Activated CD4-positive, alpha-beta memory T cell treated with anti-CD3 and anti-CD28 coated beads for 36 hours (primary cell): Measurements from ENCODE around the gene VAV2. TPM values are rescaled to one million over a fixed set of nuclear protein-coding genes. Genes with fewer than 3 reads are reported as not detected.

Source experiments
- CTCF ChIA-PET: fragments of 350-600 bp; sonication (Branson Sonifier 250); formaldehyde crosslinking; loops from one replicate; lab custom pipeline; 2021; ENCODE audit warnings: antibody characterized with exemption, inconsistent platforms; lab: Charles Lee
- POLR2A ChIA-PET: fragments of 350-600 bp; sonication (Branson Sonifier 250); formaldehyde crosslinking; loops from one replicate; lab custom pipeline; 2021; ENCODE audit warnings: antibody characterized with exemption; lab: Charles Lee
- DNase-seq: peaks from one replicate; pipeline ENCODE4 v3.0.0-alpha.2; 2020
- H3K27ac Mint-ChIP-seq: one replicate; pipeline ENCODE4 v1.8.0; 2021; ENCODE audit warnings: mixed read lengths
- H3K27me3 Mint-ChIP-seq: one replicate; pipeline ENCODE4 v1.8.0; 2021; ENCODE audit warnings: mixed read lengths
- H3K36me3 Mint-ChIP-seq: one replicate; pipeline ENCODE4 v1.8.0; 2021; ENCODE audit warnings: mixed read lengths
- H3K4me1 Mint-ChIP-seq: one replicate; pipeline ENCODE4 v1.8.0; 2021; ENCODE audit warnings: low read depth, mixed read lengths
- H3K4me3 Mint-ChIP-seq: one replicate; pipeline ENCODE4 v1.8.0; 2021; ENCODE audit warnings: mild to moderate bottlenecking, mixed read lengths
- H3K9me3 Mint-ChIP-seq: one replicate; pipeline ENCODE4 v1.8.0; 2021; ENCODE audit warnings: mixed read lengths
- intact Hi-C: fragments of 100-400 bp; cut with micrococcal nuclease; formaldehyde crosslinking; loops from one replicate; pipeline ENCODE4 v1.15.1; 2023
- total RNA-seq, 2 experiments: library from RNA; stranded (reverse); gene quantifications; one replicate each; pipeline ENCODE4 v1.2.3, GENCODE V29; 2021

The VAV2 gene
- total RNA-seq, 2 experiments from 2014 or later = 4.5 to 5.3 TPM

- Mint-ChIP-seq H3K4me1 (no peaks in the 10 kb centered on the region), H3K27me3 (no peaks in the 10 kb centered on the region), H3K4me3 (no peak overlapping the region), H3K36me3 (no peaks in the 10 kb centered on the region), H3K9me3 (no peaks in the 10 kb centered on the region), H3K27ac (no peak overlapping the region)
- ChIA-PET POLR2A (no interaction called here), CTCF (interaction anchor here (0.8 to 0.9 kb wide), 2 partner anchors 23 to 160 kb away, joined by 3 read pairs; no protein-coding TSS in a partner anchor)
- intact Hi-C loops = no loop called here
- DNase-seq = no peak
Measured at GRCh38 chr9:133939171-133939785, 52.8 kb downstream of the VAV2 start.

GRCh38 chr9:133938753-133939152 lies 53.4 kb downstream of the VAV2 start:
- Mint-ChIP-seq H3K4me3 (no peak overlapping the region), H3K36me3 (no peaks in the 10 kb centered on the region), H3K4me1 (no peaks in the 10 kb centered on the region), H3K27ac (no peak overlapping the region), H3K9me3 (no peaks in the 10 kb centered on the region), H3K27me3 (no peaks in the 10 kb centered on the region)
- no peak for DNase-seq
- intact Hi-C loops = no loop called here
- POLR2A ChIA-PET = no interaction called here
- CTCF ChIA-PET = interaction anchor here (0.8 kb wide), 1 partner anchor 24 kb away, joined by 3 read pairs; no protein-coding TSS in a partner anchor

GRCh38 chr9:133938086-133938485 lies 54.0 kb downstream of the VAV2 start:
- ChIA-PET POLR2A (no interaction called here), CTCF (no interaction called here)
- Mint-ChIP-seq H3K27ac (no peak overlapping the region), H3K9me3 (no peaks in the 10 kb centered on the region), H3K4me1 (no peaks in the 10 kb centered on the region), H3K36me3 (no peaks in the 10 kb centered on the region), H3K27me3 (no peaks in the 10 kb centered on the region), H3K4me3 (no peak overlapping the region)
- DNase-seq = no peak
- intact Hi-C loops = no loop called here

- Mint-ChIP-seq H3K9me3 (no peaks in the 10 kb centered on the region), H3K27ac (no peak overlapping the region), H3K27me3 (no peaks in the 10 kb centered on the region), H3K4me3 (no peak overlapping the region), H3K4me1 (no peaks in the 10 kb centered on the region), H3K36me3 (no peaks in the 10 kb centered on the region)
- ChIA-PET POLR2A (no interaction called here), CTCF (no interaction called here)
- intact Hi-C loops = no loop called here
- DNase-seq = no peak
Measured at GRCh38 chr9:133937120-133937519, 55.0 kb downstream of the VAV2 start.

- CTCF ChIA-PET = no interaction called here
- POLR2A ChIA-PET = no interaction called here
- no peak for DNase-seq
- no peaks in the 10 kb centered on the region for H3K9me3 Mint-ChIP-seq
- intact Hi-C loops = no loop called here
- H3K4me1 Mint-ChIP-seq = no peaks in the 10 kb centered on the region
- no peaks in the 10 kb centered on the region for H3K27me3 Mint-ChIP-seq
- H3K36me3 Mint-ChIP-seq = no peaks in the 10 kb centered on the region
- H3K4me3 Mint-ChIP-seq = no peak overlapping the region
- no peak overlapping the region for H3K27ac Mint-ChIP-seq
Measured at GRCh38 chr9:133935328-133936005, 56.7 kb downstream of the VAV2 start.

- no peak overlapping the region for H3K27ac Mint-ChIP-seq
- no peaks in the 10 kb centered on the region for H3K4me1 Mint-ChIP-seq
- no peak overlapping the region for H3K4me3 Mint-ChIP-seq
- DNase-seq = no peak
- no peaks in the 10 kb centered on the region for H3K36me3 Mint-ChIP-seq
- no peaks in the 10 kb centered on the region for H3K9me3 Mint-ChIP-seq
- no peaks in the 10 kb centered on the region for H3K27me3 Mint-ChIP-seq
- ChIA-PET POLR2A (no interaction called here), CTCF (no interaction called here)
- intact Hi-C loops = no loop called here
Measured at GRCh38 chr9:133934482-133935232, 57.5 kb downstream of the VAV2 start.

- Mint-ChIP-seq H3K27ac (no peak overlapping the region), H3K27me3 (no peaks in the 10 kb centered on the region), H3K4me3 (no peak overlapping the region), H3K36me3 (no peaks in the 10 kb centered on the region), H3K4me1 (no peaks in the 10 kb centered on the region), H3K9me3 (no peaks in the 10 kb centered on the region)
- no peak for DNase-seq
- POLR2A ChIA-PET = no interaction called here
- CTCF ChIA-PET = no interaction called here
- intact Hi-C loops = no loop called here
Measured at GRCh38 chr9:133933426-133934026, 58.6 kb downstream of the VAV2 start.

- ChIA-PET POLR2A (no interaction called here), CTCF (interaction anchor here (1.1 kb wide), 1 partner anchor 150 kb away, joined by 3 read pairs; no protein-coding TSS in a partner anchor)
- H3K4me3 Mint-ChIP-seq = no peak overlapping the region
Measured at GRCh38 chr9:133932633-133933032, 59.5 kb downstream of the VAV2 start.

GRCh38 chr9:133932181-133932580 lies 59.9 kb downstream of the VAV2 start:
- Mint-ChIP-seq H3K27me3 (no peaks in the 10 kb centered on the region), H3K4me3 (no peak overlapping the region), H3K27ac (no peak overlapping the region), H3K9me3 (no peaks in the 10 kb centered on the region), H3K36me3 (no peaks in the 10 kb centered on the region), H3K4me1 (no peaks in the 10 kb centered on the region)
- DNase-seq = no peak
- intact Hi-C loops = no loop called here
- CTCF ChIA-PET = interaction anchor here (1.1 kb wide), 1 partner anchor 150 kb away, joined by 3 read pairs; no protein-coding TSS in a partner anchor
- POLR2A ChIA-PET = no interaction called here

More at GRCh38 chr9:133932633-133933032, 59.5 kb downstream of the VAV2 start:
- H3K36me3 Mint-ChIP-seq = no peaks in the 10 kb centered on the region
- no peaks in the 10 kb centered on the region for H3K9me3 Mint-ChIP-seq
- no peaks in the 10 kb centered on the region for H3K27me3 Mint-ChIP-seq
- no peaks in the 10 kb centered on the region for H3K4me1 Mint-ChIP-seq
- intact Hi-C loops = no loop called here
- no peak overlapping the region for H3K27ac Mint-ChIP-seq
- no peak for DNase-seq

- Mint-ChIP-seq H3K27me3 (no peaks in the 10 kb centered on the region), H3K27ac (no peak overlapping the region), H3K36me3 (no peaks in the 10 kb centered on the region), H3K4me3 (no peak overlapping the region), H3K9me3 (no peaks in the 10 kb centered on the region), H3K4me1 (no peaks in the 10 kb centered on the region)
- POLR2A ChIA-PET = no interaction called here
- intact Hi-C loops = no loop called here
- DNase-seq = no peak
- CTCF ChIA-PET = no interaction called here
Measured at GRCh38 chr9:133930682-133931485, 61.2 kb downstream of the VAV2 start.

- intact Hi-C loops = no loop called here
- DNase-seq = no peak
- ChIA-PET CTCF (no interaction called here), POLR2A (no interaction called here)
- no peaks in the 10 kb centered on the region for H3K9me3 Mint-ChIP-seq
- H3K27ac Mint-ChIP-seq = no peak overlapping the region
- no peaks in the 10 kb centered on the region for H3K27me3 Mint-ChIP-seq
- no peaks in the 10 kb centered on the region for H3K36me3 Mint-ChIP-seq
- H3K4me1 Mint-ChIP-seq = no peaks in the 10 kb centered on the region
- no peak overlapping the region for H3K4me3 Mint-ChIP-seq
Measured at GRCh38 chr9:133930046-133930681, 62.0 kb downstream of the VAV2 start.
